ENCODE data around the gene FOSB.

- TF ChIP-seq CTCF (IDR thresholded peaks at IDR 0.05) (no peak), POLR2AphosphoS5 (IDR thresholded peaks at IDR 0.05) (no peak), EP300 (IDR thresholded peaks at IDR 0.05) (no peak), POLR2A (IDR thresholded peaks at IDR 0.05) (no peak)
These were observed 2.9 kb downstream of the FOSB start for GRCh38 chr19:45470762-45471081.

Data from gastroesophageal sphincter (tissue), 3 donors.